ENCODE measurements around the gene IGFBP7.

DNA sequence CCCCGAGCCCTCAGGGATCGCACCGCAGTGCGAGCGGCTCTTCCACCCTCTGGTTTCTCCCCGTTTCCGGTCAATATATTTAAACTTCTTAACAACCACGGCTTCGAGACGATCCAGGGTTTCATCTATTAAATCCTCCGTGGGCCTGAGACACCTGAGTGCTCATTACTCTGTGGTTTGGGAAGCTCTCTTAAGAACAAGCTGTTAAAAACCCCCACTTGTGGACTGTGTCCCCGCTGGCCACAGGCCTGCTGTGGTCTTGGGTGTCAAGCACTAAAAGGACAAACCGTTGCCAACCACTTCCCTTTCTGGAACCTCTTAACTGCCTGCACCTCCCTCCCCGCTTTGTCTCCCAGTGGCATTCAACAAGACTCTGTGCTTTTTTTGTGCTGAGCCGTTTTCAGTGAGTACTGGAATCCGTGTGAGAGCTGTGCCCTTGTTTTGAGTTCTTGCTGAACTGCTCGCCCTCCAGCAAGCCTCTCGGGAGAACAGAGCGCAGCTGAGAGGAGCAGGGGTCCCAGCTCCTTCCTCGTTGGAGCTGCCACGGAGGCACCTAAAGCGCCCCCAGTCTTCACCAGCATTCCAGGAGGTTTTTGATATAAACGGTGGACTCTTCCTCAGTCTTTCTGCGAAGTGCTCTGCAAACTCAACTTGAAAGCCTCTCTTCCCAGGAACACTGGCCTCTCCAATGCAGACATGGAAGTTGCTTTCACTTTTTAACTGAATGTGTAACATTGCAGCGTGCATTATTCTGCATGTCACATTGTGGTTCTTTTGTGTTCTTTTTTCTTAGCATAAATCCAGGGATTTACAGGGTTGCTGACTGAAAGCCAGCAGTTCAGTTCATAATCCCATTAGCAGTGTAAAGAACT, 691 bp upstream of the IGFBP7 start:
- TF ChIP-seq, protein P1, sequence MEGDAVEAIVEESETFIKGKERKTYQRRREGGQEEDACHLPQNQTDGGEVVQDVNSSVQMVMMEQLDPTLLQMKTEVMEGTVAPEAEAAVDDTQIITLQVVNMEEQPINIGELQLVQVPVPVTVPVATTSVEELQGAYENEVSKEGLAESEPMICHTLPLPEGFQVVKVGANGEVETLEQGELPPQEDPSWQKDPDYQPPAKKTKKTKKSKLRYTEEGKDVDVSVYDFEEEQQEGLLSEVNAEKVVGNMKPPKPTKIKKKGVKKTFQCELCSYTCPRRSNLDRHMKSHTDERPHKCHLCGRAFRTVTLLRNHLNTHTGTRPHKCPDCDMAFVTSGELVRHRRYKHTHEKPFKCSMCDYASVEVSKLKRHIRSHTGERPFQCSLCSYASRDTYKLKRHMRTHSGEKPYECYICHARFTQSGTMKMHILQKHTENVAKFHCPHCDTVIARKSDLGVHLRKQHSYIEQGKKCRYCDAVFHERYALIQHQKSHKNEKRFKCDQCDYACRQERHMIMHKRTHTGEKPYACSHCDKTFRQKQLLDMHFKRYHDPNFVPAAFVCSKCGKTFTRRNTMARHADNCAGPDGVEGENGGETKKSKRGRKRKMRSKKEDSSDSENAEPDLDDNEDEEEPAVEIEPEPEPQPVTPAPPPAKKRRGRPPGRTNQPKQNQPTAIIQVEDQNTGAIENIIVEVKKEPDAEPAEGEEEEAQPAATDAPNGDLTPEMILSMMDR (IDR thresholded peaks at IDR 0.05) = no peak
- TF ChIP-seq POLR2A (IDR thresholded peaks at IDR 0.05) = no peak
